H9 (cell line): ENCODE data around the gene TMEM174. TPM values are rescaled to one million over a fixed set of nuclear protein-coding genes. Genes with fewer than 3 reads are reported as not detected.
A peak's percentile ranks its signal among the peaks of the same experiment; 100 is the strongest.

ENCODE experiments used
- DNase-seq: peaks from one replicate; pipeline ENCODE4 v3.0.0-alpha.2; 2017
- H2AFZ ChIP-seq: one replicate; pipeline ENCODE4 v1.6.1; 2013; ENCODE audit warnings: mild to moderate bottlenecking, low read length, control low read depth, moderate library complexity
- H2AK5ac ChIP-seq: 2 replicates; pipeline ENCODE4 v1.6.1; 2013; ENCODE audit warnings: low read length, control low read depth, mixed read lengths; ENCODE audit not compliant: insufficient read length
- H2BK120ac ChIP-seq: one replicate; pipeline ENCODE4 v1.6.1; 2013; ENCODE audit warnings: low read depth, mild to moderate bottlenecking, low read length, control low read depth, inconsistent platforms; ENCODE audit not compliant: poor library complexity, severe bottlenecking
- H2BK12ac ChIP-seq: 2 replicates; pipeline ENCODE4 v1.6.1; 2013; ENCODE audit warnings: low read length, control low read depth, mixed read lengths, low read depth; ENCODE audit not compliant: insufficient read length
- H2BK15ac ChIP-seq: 2 replicates; pipeline ENCODE4 v1.6.1; 2013; ENCODE audit warnings: low read depth, low read length, control low read depth
- H2BK20ac ChIP-seq: one replicate; pipeline ENCODE4 v1.6.1; 2013; ENCODE audit warnings: low read depth, mild to moderate bottlenecking, low read length, control low read depth, inconsistent platforms; ENCODE audit not compliant: poor library complexity, severe bottlenecking
- H2BK5ac ChIP-seq: 2 replicates; pipeline ENCODE4 v1.6.1; 2013; ENCODE audit warnings: low read length, control low read depth, mixed read lengths; ENCODE audit not compliant: insufficient read length
- H3K14ac ChIP-seq: 2 replicates; pipeline ENCODE4 v1.6.1; 2013; ENCODE audit warnings: low read length, control low read depth; ENCODE audit not compliant: insufficient read depth
- H3K18ac ChIP-seq: 2 replicates; pipeline ENCODE4 v1.6.1; 2013; ENCODE audit warnings: low read depth, mild to moderate bottlenecking, mixed read lengths, low read length, control low read depth; ENCODE audit not compliant: insufficient read length
- H3K23ac ChIP-seq: 2 replicates; pipeline ENCODE4 v1.6.1; 2013; ENCODE audit warnings: low read length, control low read depth, mixed read lengths, low read depth; ENCODE audit not compliant: insufficient read length
- H3K23me2 ChIP-seq: 2 replicates; pipeline ENCODE4 v1.6.1; 2013; ENCODE audit warnings: low read depth, mild to moderate bottlenecking, mixed read lengths, low read length, control low read depth; ENCODE audit not compliant: insufficient read length, poor library complexity, severe bottlenecking
- H3K27ac ChIP-seq: 2 replicates; pipeline ENCODE4 v1.5.1; 2013; ENCODE audit warnings: low read length, control low read depth, mixed read lengths, low read depth; ENCODE audit not compliant: insufficient read length
- H3K27me3 ChIP-seq: 2 replicates; pipeline ENCODE4 v1.6.1; 2013; ENCODE audit warnings: low read length, control low read depth, inconsistent platforms; ENCODE audit not compliant: insufficient read depth
- H3K4ac ChIP-seq: 2 replicates; pipeline ENCODE4 v1.6.1; 2013; ENCODE audit warnings: low read depth, mild to moderate bottlenecking, control low read depth, inconsistent platforms, low read length, moderate library complexity
- H3K4me1 ChIP-seq: 2 replicates; pipeline ENCODE4 v1.6.1; 2013; ENCODE audit warnings: low read length, control low read depth, inconsistent platforms; ENCODE audit not compliant: insufficient read depth
- H3K4me2 ChIP-seq: 2 replicates; pipeline ENCODE4 v1.6.1; 2013; ENCODE audit warnings: low read length, control low read depth, mixed read lengths; ENCODE audit not compliant: insufficient read length, insufficient read depth
- H3K56ac ChIP-seq: 2 replicates; pipeline ENCODE4 v1.6.1; 2013; ENCODE audit warnings: low read depth, mild to moderate bottlenecking, mixed read lengths, low read length, control low read depth; ENCODE audit not compliant: insufficient read length
- H3K79me1 ChIP-seq: 2 replicates; pipeline ENCODE4 v1.6.1; 2013; ENCODE audit warnings: low read depth, mild to moderate bottlenecking, moderate library complexity, low read length, control low read depth, inconsistent platforms; ENCODE audit not compliant: insufficient read depth, poor library complexity, severe bottlenecking
- H3K79me2 ChIP-seq: 2 replicates; pipeline ENCODE4 v1.6.1; 2013; ENCODE audit warnings: low read length, control low read depth, inconsistent platforms; ENCODE audit not compliant: insufficient read depth
- H3K9ac ChIP-seq: 2 replicates; pipeline ENCODE4 v1.6.1; 2013; ENCODE audit warnings: low read length, control low read depth, mixed read lengths; ENCODE audit not compliant: insufficient read length; ENCODE audit errors: extremely low read depth
- H3K9me3 ChIP-seq: one replicate; pipeline ENCODE4 v1.6.1; 2013; ENCODE audit warnings: low read depth, low read length, inconsistent platforms; ENCODE audit not compliant: control insufficient read depth
- H3T11ph ChIP-seq: one replicate; pipeline ENCODE4 v1.6.1; 2013; ENCODE audit warnings: mild to moderate bottlenecking, low read length, control low read depth, inconsistent platforms
- H4K20me1 ChIP-seq: one replicate; pipeline ENCODE4 v1.6.1; 2013; ENCODE audit not compliant: control insufficient read depth, insufficient read length, insufficient read depth
- H4K5ac ChIP-seq: 2 replicates; pipeline ENCODE4 v1.6.1; 2013; ENCODE audit warnings: low read depth, mild to moderate bottlenecking, mixed read lengths, low read length, control low read depth; ENCODE audit not compliant: insufficient read length
- H4K8ac ChIP-seq: replicated peaks from 2 replicates; pipeline ENCODE4 v1.6.1; 2013; ENCODE audit warnings: low read length, control low read depth, mixed read lengths, low read depth; ENCODE audit not compliant: insufficient read length
- H4K91ac ChIP-seq: 2 replicates; pipeline ENCODE4 v1.6.1; 2013; ENCODE audit warnings: low read depth, mild to moderate bottlenecking, moderate library complexity, mixed read lengths, low read length, control low read depth; ENCODE audit not compliant: insufficient read length
- H3K27ac Mint-ChIP-seq, 3 experiments: 2 replicates in 2 of 3; 3 replicates in 1 of 3; pipeline ENCODE4 v1.8.0; 2020 to 2021; ENCODE audit warnings: mixed read lengths in 3 of 3, mild to moderate bottlenecking in 1 of 3, moderate library complexity in 1 of 3
- H3K27me3 Mint-ChIP-seq: 2 replicates; pipeline ENCODE4 v1.8.0; 2021; ENCODE audit warnings: low read depth, mild to moderate bottlenecking, moderate library complexity, mixed read lengths
- H3K36me3 Mint-ChIP-seq, 3 experiments: 2 replicates in 2 of 3; 3 replicates in 1 of 3; pipeline ENCODE4 v1.8.0; 2020 to 2021; ENCODE audit warnings: low read depth in 3 of 3, mixed read lengths in 3 of 3; ENCODE audit not compliant: insufficient read depth in 1 of 3
- H3K4me1 Mint-ChIP-seq, 2 experiments: 2 replicates each; pipeline ENCODE4 v1.8.0; 2020; ENCODE audit warnings: mixed read lengths in 2 of 2
- H3K4me3 Mint-ChIP-seq, 2 experiments: 2 replicates in 1 of 2; 3 replicates in 1 of 2; pipeline ENCODE4 v1.8.0; 2020 to 2021; ENCODE audit warnings: mild to moderate bottlenecking in 2 of 2, mixed read lengths in 2 of 2, moderate library complexity in 1 of 2
- H3K9me3 Mint-ChIP-seq, 2 experiments: 2 replicates in 1 of 2; 3 replicates in 1 of 2; pipeline ENCODE4 v1.8.0; 2020; ENCODE audit warnings: mild to moderate bottlenecking in 2 of 2, mixed read lengths in 2 of 2, moderate library complexity in 1 of 2
- WGBS: extraction: QIAGEN DNeasy Blood & Tissue Kit; methylation state at CpG from one replicate; pipeline ENCODE4 v1.1.7; 2013; ENCODE audit warnings: missing lambda C conversion rate, low lambda C conversion rate, mixed read lengths; ENCODE audit not compliant: insufficient read length; ENCODE audit errors: extremely low coverage; 5-methylcytosine and 5-hydroxymethylcytosine counted together
- total RNA-seq: library from RNA; stranded (reverse); gene quantifications from 2 replicates; pipeline ENCODE4 v1.2.1, GENCODE V29; 2021
- TF ChIP-seq, protein P1 (sequence below): fragments of 200-600 bp; sonication (generic); conservative IDR thresholded peaks from 3 replicates; pipeline ENCODE4 v1.8.0; 2021; ENCODE audit warnings: antibody characterized with exemption, mild to moderate bottlenecking

The TMEM174 gene
- total RNA-seq, 1 experiment from 2014 or later = not detected

DNA sequence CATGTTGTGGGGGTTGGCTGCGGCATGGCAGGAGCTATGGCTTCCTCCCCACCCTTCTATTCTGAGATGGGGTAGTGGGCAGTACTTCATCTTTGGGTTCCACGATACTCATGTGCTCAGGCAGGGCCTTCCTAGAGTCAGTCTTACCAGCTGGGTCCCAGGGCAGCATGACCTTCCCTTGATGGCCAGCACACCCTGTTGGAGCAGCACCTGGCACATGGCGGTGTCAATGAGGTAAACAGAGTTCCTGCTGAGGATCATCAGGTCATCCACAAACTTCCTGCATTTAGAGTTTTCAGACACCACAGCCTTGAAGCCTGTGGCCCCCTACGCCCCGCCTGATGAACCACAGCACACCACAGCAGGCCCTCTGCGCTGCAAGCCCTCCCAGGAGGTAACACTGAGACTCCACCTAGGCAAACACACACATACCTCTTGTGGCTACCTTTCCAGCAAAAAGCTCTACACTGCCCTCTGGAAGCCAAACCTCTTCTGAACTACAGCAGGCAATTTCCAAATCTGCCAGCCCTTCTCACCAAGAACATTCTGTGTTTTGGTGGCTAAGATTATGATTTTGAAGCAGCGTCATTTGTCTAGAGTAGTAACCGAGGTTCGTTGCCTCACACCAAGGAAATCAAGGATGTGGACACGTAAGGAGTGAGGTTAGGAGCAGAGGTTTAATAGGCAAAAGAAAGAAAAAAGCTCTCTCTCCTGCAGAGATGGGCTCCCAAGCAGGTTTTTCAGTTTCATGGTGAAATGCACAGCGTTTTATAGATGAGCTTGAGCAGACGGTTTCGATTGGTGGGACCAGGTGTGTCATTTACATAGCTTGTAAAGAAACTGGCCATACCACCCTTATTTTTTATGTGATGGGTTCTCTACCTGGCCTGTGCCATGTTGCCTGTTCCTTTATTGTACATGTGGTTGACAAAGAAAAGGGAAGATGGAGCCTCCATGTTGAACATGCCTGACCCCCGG lies 20.3 kb upstream of the TMEM174 start:
- no peaks in the 10 kb centered on the region for H3K9me3 Mint-ChIP-seq
- Histone ChIP-seq H3K9ac (no peak overlapping the region), H3K56ac (no peak overlapping the region), H2BK15ac (no peak overlapping the region), H2AFZ (no peak overlapping the region), H3K27me3 (no peaks in the 10 kb centered on the region), H4K8ac (no peak overlapping the region), H3K79me1 (no peaks in the 10 kb centered on the region), H3K79me2 (no peaks in the 10 kb centered on the region), H2AK5ac (no peak overlapping the region), H2BK5ac (no peak overlapping the region), H3K4me1 (no peaks in the 10 kb centered on the region), H3T11ph (no peak overlapping the region), H3K9me3 (no peaks in the 10 kb centered on the region), H2BK120ac (no peak overlapping the region), H3K23ac (no peak overlapping the region), H3K14ac (no peak overlapping the region), H4K5ac (no peak overlapping the region), H3K18ac (no peak overlapping the region), H3K4ac (no peak overlapping the region), H2BK12ac (no peak overlapping the region), H3K23me2 (no peaks in the 10 kb centered on the region), H3K4me2 (no peak overlapping the region), H4K20me1 (no peaks in the 10 kb centered on the region), H2BK20ac (no peak overlapping the region), H3K27ac (no peak overlapping the region), H4K91ac (no peak overlapping the region)
- H3K27me3 Mint-ChIP-seq = peaks cover 4% of the 10 kb centered on the region; the same call in 1 of the 2 replicates
- H3K4me1 Mint-ChIP-seq = peaks cover 8 to 11% of the 10 kb centered on the region in 2 experiments; a peak in 3 of 4 replicates
- H3K36me3 Mint-ChIP-seq = no peaks in the 10 kb centered on the region
- H3K4me3 Mint-ChIP-seq = no peak overlapping the region
- TF ChIP-seq, protein P1, sequence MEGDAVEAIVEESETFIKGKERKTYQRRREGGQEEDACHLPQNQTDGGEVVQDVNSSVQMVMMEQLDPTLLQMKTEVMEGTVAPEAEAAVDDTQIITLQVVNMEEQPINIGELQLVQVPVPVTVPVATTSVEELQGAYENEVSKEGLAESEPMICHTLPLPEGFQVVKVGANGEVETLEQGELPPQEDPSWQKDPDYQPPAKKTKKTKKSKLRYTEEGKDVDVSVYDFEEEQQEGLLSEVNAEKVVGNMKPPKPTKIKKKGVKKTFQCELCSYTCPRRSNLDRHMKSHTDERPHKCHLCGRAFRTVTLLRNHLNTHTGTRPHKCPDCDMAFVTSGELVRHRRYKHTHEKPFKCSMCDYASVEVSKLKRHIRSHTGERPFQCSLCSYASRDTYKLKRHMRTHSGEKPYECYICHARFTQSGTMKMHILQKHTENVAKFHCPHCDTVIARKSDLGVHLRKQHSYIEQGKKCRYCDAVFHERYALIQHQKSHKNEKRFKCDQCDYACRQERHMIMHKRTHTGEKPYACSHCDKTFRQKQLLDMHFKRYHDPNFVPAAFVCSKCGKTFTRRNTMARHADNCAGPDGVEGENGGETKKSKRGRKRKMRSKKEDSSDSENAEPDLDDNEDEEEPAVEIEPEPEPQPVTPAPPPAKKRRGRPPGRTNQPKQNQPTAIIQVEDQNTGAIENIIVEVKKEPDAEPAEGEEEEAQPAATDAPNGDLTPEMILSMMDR = peak; percentile 53
- H3K27ac Mint-ChIP-seq = no peak overlapping the region
- peak; percentile 46 for DNase-seq
- no CpG with 5 or more reads among the region's 14 CpGs for WGBS
